ENCODE measurements around the gene GORASP1. TPM values are rescaled to one million over a fixed set of nuclear protein-coding genes. Genes with fewer than 3 reads are reported as not detected.

GORASP1 gene
- total RNA-seq, 1 experiment from 2014 or later, result 39.4 TPM

DNA sequence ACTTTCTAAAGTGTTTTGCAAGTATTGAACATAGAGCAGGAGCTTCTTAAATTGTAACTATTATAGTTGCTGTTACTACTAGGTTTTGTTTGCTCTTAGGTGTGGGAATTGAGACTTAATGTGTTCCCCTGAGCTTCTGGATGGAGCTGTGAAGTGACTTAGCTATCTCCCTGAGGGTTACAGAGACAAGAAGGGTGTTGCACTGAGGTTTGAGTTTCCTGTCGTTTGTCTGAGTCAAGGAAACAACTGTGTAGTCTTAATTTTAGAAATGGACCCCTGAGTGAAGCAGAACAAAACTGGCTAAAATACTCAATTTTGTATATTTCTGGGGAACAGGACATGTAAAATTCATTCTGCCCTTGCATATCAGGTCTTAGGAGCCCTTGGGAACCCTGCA is 20.5 kb upstream of the GORASP1 start:
- ChIA-PET CTCF (interaction anchor here (1.2 to 2.0 kb wide), 2 partner anchors 160 to 164 kb away, joined by 5 to 9 read pairs; no protein-coding TSS in a partner anchor), POLR2A (no interaction called here)
- in situ Hi-C loops (cut with HindIII; ENCODE audit: low pct_unique_long_range_greater_than_20kb, low sequenced_read_pairs), result no loop called here
- no peak for DNase-seq (ENCODE audit: low read depth, low spot score)
- H3K9me3 ChIP-seq (ENCODE audit: control insufficient read depth, insufficient read depth, low read depth, low read length), result no peaks in the 10 kb centered on the region
- H3K4me3 ChIP-seq (ENCODE audit: low read depth in 2 of 2, low read length in 2 of 2), result no peak overlapping the region
- no peaks in the 10 kb centered on the region for H3K36me3 ChIP-seq (ENCODE audit: control insufficient read depth, insufficient read depth, low read length)
- intact Hi-C loops (cut with micrococcal nuclease; ENCODE audit: unreplicated experiment), result loop anchor here (5.0 kb wide), 1 partner anchor 159 kb away; no protein-coding TSS in a partner anchor
- BruUV-seq (replicated peaks), result no TSS peak
- no peaks in the 10 kb centered on the region for H3K27me3 ChIP-seq (ENCODE audit: control insufficient read depth, insufficient read depth, low read length)
- H3K27ac ChIP-seq (ENCODE audit: low read length), result no peak overlapping the region
- ATAC-seq, result no peak
- TF ChIP-seq, protein P1, sequence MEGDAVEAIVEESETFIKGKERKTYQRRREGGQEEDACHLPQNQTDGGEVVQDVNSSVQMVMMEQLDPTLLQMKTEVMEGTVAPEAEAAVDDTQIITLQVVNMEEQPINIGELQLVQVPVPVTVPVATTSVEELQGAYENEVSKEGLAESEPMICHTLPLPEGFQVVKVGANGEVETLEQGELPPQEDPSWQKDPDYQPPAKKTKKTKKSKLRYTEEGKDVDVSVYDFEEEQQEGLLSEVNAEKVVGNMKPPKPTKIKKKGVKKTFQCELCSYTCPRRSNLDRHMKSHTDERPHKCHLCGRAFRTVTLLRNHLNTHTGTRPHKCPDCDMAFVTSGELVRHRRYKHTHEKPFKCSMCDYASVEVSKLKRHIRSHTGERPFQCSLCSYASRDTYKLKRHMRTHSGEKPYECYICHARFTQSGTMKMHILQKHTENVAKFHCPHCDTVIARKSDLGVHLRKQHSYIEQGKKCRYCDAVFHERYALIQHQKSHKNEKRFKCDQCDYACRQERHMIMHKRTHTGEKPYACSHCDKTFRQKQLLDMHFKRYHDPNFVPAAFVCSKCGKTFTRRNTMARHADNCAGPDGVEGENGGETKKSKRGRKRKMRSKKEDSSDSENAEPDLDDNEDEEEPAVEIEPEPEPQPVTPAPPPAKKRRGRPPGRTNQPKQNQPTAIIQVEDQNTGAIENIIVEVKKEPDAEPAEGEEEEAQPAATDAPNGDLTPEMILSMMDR (IDR thresholded peaks at IDR 0.05), result no peak
- TF ChIP-seq, protein P2, sequence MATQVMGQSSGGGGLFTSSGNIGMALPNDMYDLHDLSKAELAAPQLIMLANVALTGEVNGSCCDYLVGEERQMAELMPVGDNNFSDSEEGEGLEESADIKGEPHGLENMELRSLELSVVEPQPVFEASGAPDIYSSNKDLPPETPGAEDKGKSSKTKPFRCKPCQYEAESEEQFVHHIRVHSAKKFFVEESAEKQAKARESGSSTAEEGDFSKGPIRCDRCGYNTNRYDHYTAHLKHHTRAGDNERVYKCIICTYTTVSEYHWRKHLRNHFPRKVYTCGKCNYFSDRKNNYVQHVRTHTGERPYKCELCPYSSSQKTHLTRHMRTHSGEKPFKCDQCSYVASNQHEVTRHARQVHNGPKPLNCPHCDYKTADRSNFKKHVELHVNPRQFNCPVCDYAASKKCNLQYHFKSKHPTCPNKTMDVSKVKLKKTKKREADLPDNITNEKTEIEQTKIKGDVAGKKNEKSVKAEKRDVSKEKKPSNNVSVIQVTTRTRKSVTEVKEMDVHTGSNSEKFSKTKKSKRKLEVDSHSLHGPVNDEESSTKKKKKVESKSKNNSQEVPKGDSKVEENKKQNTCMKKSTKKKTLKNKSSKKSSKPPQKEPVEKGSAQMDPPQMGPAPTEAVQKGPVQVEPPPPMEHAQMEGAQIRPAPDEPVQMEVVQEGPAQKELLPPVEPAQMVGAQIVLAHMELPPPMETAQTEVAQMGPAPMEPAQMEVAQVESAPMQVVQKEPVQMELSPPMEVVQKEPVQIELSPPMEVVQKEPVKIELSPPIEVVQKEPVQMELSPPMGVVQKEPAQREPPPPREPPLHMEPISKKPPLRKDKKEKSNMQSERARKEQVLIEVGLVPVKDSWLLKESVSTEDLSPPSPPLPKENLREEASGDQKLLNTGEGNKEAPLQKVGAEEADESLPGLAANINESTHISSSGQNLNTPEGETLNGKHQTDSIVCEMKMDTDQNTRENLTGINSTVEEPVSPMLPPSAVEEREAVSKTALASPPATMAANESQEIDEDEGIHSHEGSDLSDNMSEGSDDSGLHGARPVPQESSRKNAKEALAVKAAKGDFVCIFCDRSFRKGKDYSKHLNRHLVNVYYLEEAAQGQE (IDR thresholded peaks at IDR 0.05; ENCODE audit: insufficient read depth in 1 of 2, low read depth in 2 of 2, low read length in 1 of 2), result no peak
- no peak for TF ChIP-seq POLR2AphosphoS5 (IDR thresholded peaks at IDR 0.05; ENCODE audit: low read depth, low read length)
- TF ChIP-seq SIN3A (IDR thresholded peaks at IDR 0.05; ENCODE audit: borderline replicate concordance, insufficient read depth, low read depth, low read length), result no peak
- TF ChIP-seq TCF7L2 (IDR thresholded peaks at IDR 0.05; ENCODE audit: low read depth, low read length), result no peak
- H3K4me1 ChIP-seq (ENCODE audit: control insufficient read depth, insufficient read depth, low read length), result peaks cover 10% of the 10 kb centered on the region; the same call in 1 of the 2 replicates

DNA sequence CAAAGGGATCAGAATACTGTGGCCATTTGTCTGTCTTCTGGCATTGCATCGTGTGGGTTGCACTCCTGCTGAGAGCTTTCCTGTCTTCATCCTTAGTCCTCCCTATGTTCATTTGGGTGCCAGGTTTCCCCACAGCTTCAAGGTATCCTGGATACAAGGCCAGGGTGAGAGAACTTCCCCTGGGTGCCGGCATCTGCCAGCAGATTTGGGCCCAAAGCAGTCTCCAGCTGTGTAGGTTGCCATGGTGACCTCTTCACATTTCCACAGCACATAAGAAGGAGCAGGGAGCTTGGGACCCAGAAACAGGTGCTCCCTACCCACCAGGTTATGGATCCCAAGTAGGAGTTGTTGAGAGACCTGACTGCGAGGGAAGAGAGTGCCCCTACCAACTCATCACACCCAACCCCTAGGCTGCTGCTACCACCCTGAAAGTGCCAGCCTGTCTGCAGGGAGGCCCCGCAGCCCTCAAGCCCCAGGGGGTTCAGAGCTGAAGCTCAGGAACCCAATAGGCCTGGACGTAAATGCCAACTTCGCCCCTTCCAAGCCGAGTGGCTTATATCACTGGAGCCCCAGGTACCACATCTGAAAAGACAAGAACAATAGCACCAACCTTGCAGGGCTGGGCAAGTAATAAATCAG is 20.0 kb upstream of the GORASP1 start:
- POLR2A ChIA-PET, result no interaction called here
- intact Hi-C loops (cut with micrococcal nuclease; ENCODE audit: unreplicated experiment), result loop anchor here (5.0 kb wide), 1 partner anchor 160 kb away; no protein-coding TSS in a partner anchor

More for the DNA sequence above, 20.0 kb upstream of the GORASP1 start:
- ATAC-seq, result no peak
- TF ChIP-seq, protein P1 (IDR thresholded peaks at IDR 0.05), result no peak
- no peak for TF ChIP-seq SIN3A (IDR thresholded peaks at IDR 0.05; ENCODE audit: borderline replicate concordance, insufficient read depth, low read depth, low read length)
- no peak for TF ChIP-seq TCF7L2 (IDR thresholded peaks at IDR 0.05; ENCODE audit: low read depth, low read length)
- TF ChIP-seq POLR2AphosphoS5 (IDR thresholded peaks at IDR 0.05; ENCODE audit: low read depth, low read length), result no peak
- TF ChIP-seq, protein P2 (IDR thresholded peaks at IDR 0.05; ENCODE audit: insufficient read depth in 1 of 2, low read depth in 2 of 2, low read length in 1 of 2), result no peak
- Histone ChIP-seq H3K4me1 (ENCODE audit: control insufficient read depth, insufficient read depth, low read length) (peaks cover 10% of the 10 kb centered on the region; the same call in 1 of the 2 replicates), H3K4me3 (ENCODE audit: low read depth in 2 of 2, low read length in 2 of 2) (no peak overlapping the region), H3K9me3 (ENCODE audit: control insufficient read depth, insufficient read depth, low read depth, low read length) (no peaks in the 10 kb centered on the region), H3K36me3 (ENCODE audit: control insufficient read depth, insufficient read depth, low read length) (no peaks in the 10 kb centered on the region), H3K27me3 (ENCODE audit: control insufficient read depth, insufficient read depth, low read length) (no peaks in the 10 kb centered on the region), H3K27ac (ENCODE audit: low read length) (no peak overlapping the region)
- no TSS peak for BruUV-seq (replicated peaks)
- CTCF ChIA-PET, result interaction anchor here (0.7 to 2.0 kb wide), 4 partner anchors 18 to 164 kb away, joined by 3 to 9 read pairs (median 4); no protein-coding TSS in a partner anchor
- no peak for DNase-seq (ENCODE audit: low read depth, low spot score)
- in situ Hi-C loops (cut with HindIII; ENCODE audit: low pct_unique_long_range_greater_than_20kb, low sequenced_read_pairs), result no loop called here
